Neural cell (in vitro differentiated cells): Measurements from ENCODE around the gene DOCK4. TPM values are rescaled to one million over a fixed set of nuclear protein-coding genes. Genes with fewer than 3 reads are reported as not detected.

Source experiments
- H2AFZ ChIP-seq: fragments of 200-600, 300-800 bp; sonication (generic), shearing (Covaris generic); 2 replicates; pipeline ENCODE4 v1.6.0; 2014; ENCODE audit warnings: low read depth, mild to moderate bottlenecking, antibody characterized with exemption, low read length, moderate library complexity
- H3F3A ChIP-seq: fragments of 200-600 bp; shearing (Covaris generic); 2 replicates; pipeline ENCODE4 v1.6.1; 2016; ENCODE audit warnings: mild to moderate bottlenecking, moderate library complexity, mixed read lengths, antibody characterized with exemption, low read length; ENCODE audit not compliant: insufficient read depth, poor library complexity, severe bottlenecking
- H3K27ac ChIP-seq: fragments of 200-600, 300-800 bp; sonication (generic), shearing (Covaris generic); 2 replicates; pipeline ENCODE4 v1.5.1; 2014; ENCODE audit warnings: mild to moderate bottlenecking, low read length, moderate library complexity
- H3K27me3 ChIP-seq: fragments of 300-800, 200-600 bp; sonication (generic), shearing (Covaris generic); 2 replicates; pipeline ENCODE4 v1.6.0; 2014; ENCODE audit warnings: mild to moderate bottlenecking, low read depth, low read length, moderate library complexity; ENCODE audit not compliant: insufficient read depth
- H3K36me3 ChIP-seq: fragments of 300-800, 200-600 bp; sonication (generic), shearing (Covaris generic); 2 replicates; pipeline ENCODE4 v1.5.1; 2014; ENCODE audit warnings: mild to moderate bottlenecking, antibody characterized with exemption, low read length, moderate library complexity; ENCODE audit not compliant: insufficient read depth
- H3K4me2 ChIP-seq: fragments of 300-800, 200-600 bp; sonication (generic), shearing (Covaris generic); 2 replicates; pipeline ENCODE4 v1.6.0; 2014; ENCODE audit warnings: mild to moderate bottlenecking, low read length
- H3K4me3 ChIP-seq: fragments of 300-800, 200-600 bp; sonication (generic), shearing (Covaris generic); 2 replicates; pipeline ENCODE4 v1.5.1; 2014; ENCODE audit warnings: mild to moderate bottlenecking, low read length, moderate library complexity
- H3K79me2 ChIP-seq: fragments of 200-600 bp; shearing (Covaris generic); replicated peaks from 2 replicates; pipeline ENCODE4 v1.6.0; 2014; ENCODE audit warnings: mild to moderate bottlenecking, low read length, moderate library complexity; ENCODE audit not compliant: insufficient read depth
- H3K9ac ChIP-seq: fragments of 300-800, 200-600 bp; sonication (generic), shearing (Covaris generic); 2 replicates; pipeline ENCODE4 v1.6.1; 2016; ENCODE audit warnings: mild to moderate bottlenecking, low read length, mixed read lengths
- H3K9me2 ChIP-seq: fragments of 200-600 bp; shearing (Covaris generic); 2 replicates; pipeline ENCODE4 v1.6.1; 2016; ENCODE audit warnings: mild to moderate bottlenecking, low read length, mixed read lengths; ENCODE audit not compliant: insufficient read depth
- H3K9me3 ChIP-seq: fragments of 200-600, 300-800 bp; sonication (generic), shearing (Covaris generic); 2 replicates; pipeline ENCODE4 v1.6.1; 2016; ENCODE audit warnings: mild to moderate bottlenecking, mixed run types, low read length, moderate library complexity, mixed read lengths
- H4K20me1 ChIP-seq: fragments of 200-600 bp; shearing (Covaris generic); 2 replicates; pipeline ENCODE4 v1.6.1; 2016; ENCODE audit warnings: mild to moderate bottlenecking, mixed run types; ENCODE audit not compliant: insufficient read depth
- EP300 ChIP-seq: fragments of 450-650 bp; conservative IDR thresholded peaks from 2 replicates; pipeline ENCODE4 v1.6.1; 2014; ENCODE audit warnings: antibody characterized with exemption, mild to moderate bottlenecking, moderate library complexity; ENCODE audit not compliant: poor library complexity, severe bottlenecking
- EZH2 ChIP-seq: fragments of 200-600, 300-800 bp; shearing (Covaris generic), sonication (generic); IDR thresholded peaks from 2 replicates; pipeline ENCODE4 v1.6.1; 2014; ENCODE audit warnings: antibody characterized with exemption, low read length, borderline replicate concordance, mild to moderate bottlenecking; ENCODE audit not compliant: insufficient read depth, poor library complexity, severe bottlenecking
- MXI1 ChIP-seq: fragments of 450-650 bp; conservative IDR thresholded peaks from 2 replicates; pipeline ENCODE4 v1.6.1; 2014; ENCODE audit warnings: antibody characterized with exemption, mild to moderate bottlenecking; ENCODE audit not compliant: poor library complexity, severe bottlenecking
- POLR2AphosphoS5 ChIP-seq: IDR thresholded peaks from 2 replicates; pipeline ENCODE4 v1.6.1; 2012
- RAD21 ChIP-seq: fragments of 450-650 bp; conservative IDR thresholded peaks from 2 replicates; pipeline ENCODE4 v1.6.1; 2014; ENCODE audit warnings: antibody characterized with exemption, mild to moderate bottlenecking, moderate library complexity
- SMC3 ChIP-seq: fragments of 450-650 bp; conservative IDR thresholded peaks from 2 replicates; pipeline ENCODE4 v1.6.1; 2014; ENCODE audit warnings: antibody characterized with exemption, mild to moderate bottlenecking, moderate library complexity; ENCODE audit not compliant: poor library complexity
- TAF1 ChIP-seq: IDR thresholded peaks from 2 replicates; pipeline ENCODE4 v1.6.1; 2012; ENCODE audit warnings: low read depth
- polyA plus RNA-seq: library from polyadenylated mRNA; depleted of rRNA; stranded (reverse); fragments of >200 nt; gene quantifications from 2 replicates; pipeline ENCODE4 v1.2.3, GENCODE V29; 2014
- TF ChIP-seq, protein P1 (sequence below): IDR thresholded peaks from 2 replicates; pipeline ENCODE4 v1.6.1; 2012; ENCODE audit warnings: borderline replicate concordance
- TF ChIP-seq, protein P2 (sequence below): fragments of 450-650 bp; IDR thresholded peaks from 2 replicates; pipeline ENCODE4 v1.5.1; 2014; ENCODE audit warnings: antibody characterized with exemption, mild to moderate bottlenecking, moderate library complexity; ENCODE audit not compliant: poor library complexity, severe bottlenecking

The DOCK4 gene
- polyA plus RNA-seq, 1 donor from 2014 or later: 28.1 TPM

DNA sequence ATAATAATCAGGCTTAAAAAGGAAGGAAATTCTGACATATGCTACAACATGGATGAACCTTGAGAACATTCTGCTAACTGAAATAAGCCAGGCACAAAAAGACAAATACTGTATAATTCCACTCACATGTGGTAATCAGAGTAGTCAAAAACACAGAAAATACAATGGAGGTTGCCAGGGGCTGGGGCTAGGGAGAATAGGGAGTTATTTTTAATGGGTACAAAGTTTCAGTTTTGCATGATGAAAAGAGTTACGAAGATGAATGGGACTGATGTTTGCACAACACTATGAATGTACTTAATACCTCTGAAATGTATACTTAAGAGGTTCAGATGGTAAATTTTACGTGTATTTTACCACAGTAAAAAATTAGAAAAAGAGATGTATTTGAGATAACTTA lies 145.6 kb downstream of the DOCK4 start:
- no peaks in the 10 kb centered on the region for H3F3A ChIP-seq
- no peaks in the 10 kb centered on the region for H3K9me2 ChIP-seq
- TF ChIP-seq EZH2: no peak
- TF ChIP-seq TAF1: no peak
- no peak for TF ChIP-seq RAD21
- TF ChIP-seq, protein P1, sequence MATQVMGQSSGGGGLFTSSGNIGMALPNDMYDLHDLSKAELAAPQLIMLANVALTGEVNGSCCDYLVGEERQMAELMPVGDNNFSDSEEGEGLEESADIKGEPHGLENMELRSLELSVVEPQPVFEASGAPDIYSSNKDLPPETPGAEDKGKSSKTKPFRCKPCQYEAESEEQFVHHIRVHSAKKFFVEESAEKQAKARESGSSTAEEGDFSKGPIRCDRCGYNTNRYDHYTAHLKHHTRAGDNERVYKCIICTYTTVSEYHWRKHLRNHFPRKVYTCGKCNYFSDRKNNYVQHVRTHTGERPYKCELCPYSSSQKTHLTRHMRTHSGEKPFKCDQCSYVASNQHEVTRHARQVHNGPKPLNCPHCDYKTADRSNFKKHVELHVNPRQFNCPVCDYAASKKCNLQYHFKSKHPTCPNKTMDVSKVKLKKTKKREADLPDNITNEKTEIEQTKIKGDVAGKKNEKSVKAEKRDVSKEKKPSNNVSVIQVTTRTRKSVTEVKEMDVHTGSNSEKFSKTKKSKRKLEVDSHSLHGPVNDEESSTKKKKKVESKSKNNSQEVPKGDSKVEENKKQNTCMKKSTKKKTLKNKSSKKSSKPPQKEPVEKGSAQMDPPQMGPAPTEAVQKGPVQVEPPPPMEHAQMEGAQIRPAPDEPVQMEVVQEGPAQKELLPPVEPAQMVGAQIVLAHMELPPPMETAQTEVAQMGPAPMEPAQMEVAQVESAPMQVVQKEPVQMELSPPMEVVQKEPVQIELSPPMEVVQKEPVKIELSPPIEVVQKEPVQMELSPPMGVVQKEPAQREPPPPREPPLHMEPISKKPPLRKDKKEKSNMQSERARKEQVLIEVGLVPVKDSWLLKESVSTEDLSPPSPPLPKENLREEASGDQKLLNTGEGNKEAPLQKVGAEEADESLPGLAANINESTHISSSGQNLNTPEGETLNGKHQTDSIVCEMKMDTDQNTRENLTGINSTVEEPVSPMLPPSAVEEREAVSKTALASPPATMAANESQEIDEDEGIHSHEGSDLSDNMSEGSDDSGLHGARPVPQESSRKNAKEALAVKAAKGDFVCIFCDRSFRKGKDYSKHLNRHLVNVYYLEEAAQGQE: no peak
- TF ChIP-seq, protein P2, sequence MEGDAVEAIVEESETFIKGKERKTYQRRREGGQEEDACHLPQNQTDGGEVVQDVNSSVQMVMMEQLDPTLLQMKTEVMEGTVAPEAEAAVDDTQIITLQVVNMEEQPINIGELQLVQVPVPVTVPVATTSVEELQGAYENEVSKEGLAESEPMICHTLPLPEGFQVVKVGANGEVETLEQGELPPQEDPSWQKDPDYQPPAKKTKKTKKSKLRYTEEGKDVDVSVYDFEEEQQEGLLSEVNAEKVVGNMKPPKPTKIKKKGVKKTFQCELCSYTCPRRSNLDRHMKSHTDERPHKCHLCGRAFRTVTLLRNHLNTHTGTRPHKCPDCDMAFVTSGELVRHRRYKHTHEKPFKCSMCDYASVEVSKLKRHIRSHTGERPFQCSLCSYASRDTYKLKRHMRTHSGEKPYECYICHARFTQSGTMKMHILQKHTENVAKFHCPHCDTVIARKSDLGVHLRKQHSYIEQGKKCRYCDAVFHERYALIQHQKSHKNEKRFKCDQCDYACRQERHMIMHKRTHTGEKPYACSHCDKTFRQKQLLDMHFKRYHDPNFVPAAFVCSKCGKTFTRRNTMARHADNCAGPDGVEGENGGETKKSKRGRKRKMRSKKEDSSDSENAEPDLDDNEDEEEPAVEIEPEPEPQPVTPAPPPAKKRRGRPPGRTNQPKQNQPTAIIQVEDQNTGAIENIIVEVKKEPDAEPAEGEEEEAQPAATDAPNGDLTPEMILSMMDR: no peak
- TF ChIP-seq MXI1: no peak
- TF ChIP-seq EP300: no peak
- TF ChIP-seq SMC3: no peak
- no peak for TF ChIP-seq POLR2AphosphoS5
- H2AFZ ChIP-seq: no peak overlapping the region
- no peak overlapping the region for H3K9ac ChIP-seq
- H4K20me1 ChIP-seq: no peaks in the 10 kb centered on the region
- H3K27me3 ChIP-seq: no peaks in the 10 kb centered on the region
- H3K36me3 ChIP-seq: no peaks in the 10 kb centered on the region
- peaks cover 3% of the 10 kb centered on the region for H3K79me2 ChIP-seq
- no peak overlapping the region for H3K4me3 ChIP-seq
- no peaks in the 10 kb centered on the region for H3K9me3 ChIP-seq
- H3K27ac ChIP-seq: no peak overlapping the region
- no peak overlapping the region for H3K4me2 ChIP-seq

DNA sequence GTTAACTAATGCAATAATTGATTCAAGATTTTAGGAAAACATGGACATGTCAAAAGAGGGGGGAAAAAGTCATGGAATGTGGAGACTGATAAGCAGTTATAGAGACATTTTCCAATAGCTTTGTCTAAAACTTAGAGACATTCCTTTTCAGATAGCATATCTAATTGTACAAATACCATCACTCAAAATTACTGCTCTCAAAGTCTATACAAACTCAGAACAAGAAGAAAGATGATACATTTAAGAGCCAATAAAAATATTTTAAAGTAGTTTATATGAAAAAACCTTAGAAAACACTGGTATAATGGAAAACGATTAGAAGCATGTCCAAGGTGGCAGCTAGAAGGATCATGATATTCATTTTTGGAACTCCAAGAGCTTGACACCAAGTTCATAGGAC lies 146.5 kb downstream of the DOCK4 start:
- Histone ChIP-seq H2AFZ (no peak overlapping the region), H3K79me2 (peaks cover 3% of the 10 kb centered on the region), H3K27ac (no peak overlapping the region), H3K36me3 (no peaks in the 10 kb centered on the region), H3K9ac (no peak overlapping the region), H3K4me3 (no peak overlapping the region), H3F3A (no peaks in the 10 kb centered on the region), H3K4me2 (no peak overlapping the region), H3K9me2 (no peaks in the 10 kb centered on the region), H4K20me1 (no peaks in the 10 kb centered on the region), H3K27me3 (no peaks in the 10 kb centered on the region), H3K9me3 (no peaks in the 10 kb centered on the region)
- TF ChIP-seq MXI1: no peak
- TF ChIP-seq TAF1: no peak
- no peak for TF ChIP-seq SMC3
- TF ChIP-seq EZH2: no peak
- no peak for TF ChIP-seq POLR2AphosphoS5
- no peak for TF ChIP-seq RAD21
- TF ChIP-seq, protein P1: no peak
- TF ChIP-seq EP300: no peak
- TF ChIP-seq, protein P2: no peak
